Vagina (tissue), 2 donors: ENCODE measurements around the gene ABCC1. TPM values are rescaled to one million over a fixed set of nuclear protein-coding genes. Genes with fewer than 3 reads are reported as not detected.

ENCODE experiments used
- DNase-seq, 2 donors: peaks; one replicate each; pipeline ENCODE4 v3.0.0-alpha.2; 2017; ENCODE audit errors: extremely low spot score in 2 of 2
- H3K27ac ChIP-seq: fragments of 200-600 bp; sonication (generic); one replicate; pipeline ENCODE4 v1.5.1; 2019
- H3K27me3 ChIP-seq: fragments of 200-600 bp; sonication (generic); one replicate; pipeline ENCODE4 v1.5.1; 2019
- H3K36me3 ChIP-seq, 2 donors: fragments of 200-600 bp; sonication (generic); one replicate each; pipeline ENCODE4 v1.5.1; 2017 to 2019
- H3K4me1 ChIP-seq: fragments of 200-600 bp; sonication (generic); one replicate; pipeline ENCODE4 v1.5.1; 2019
- H3K4me3 ChIP-seq, 2 donors: fragments of 200-600 bp; sonication (generic); 1 replicate in 1 of 2; 2 replicates in 1 of 2; pipeline ENCODE4 v1.5.1; 2016 to 2019
- H3K9me3 ChIP-seq: fragments of 200-600 bp; sonication (generic); one replicate; pipeline ENCODE4 v1.5.1; 2019
- POLR2A ChIP-seq, 2 donors: fragments of 450-650 bp; IDR thresholded peaks; one replicate each; pipeline ENCODE4 v1.6.1; 2017; ENCODE audit warnings: antibody characterized with exemption in 2 of 2, mild to moderate bottlenecking in 2 of 2, moderate library complexity in 2 of 2
- POLR2AphosphoS5 ChIP-seq, 2 donors: sonication (generic); formaldehyde crosslinking; IDR thresholded peaks; one replicate each; pipeline ENCODE4 v1.9.0; 2017; ENCODE audit warnings: antibody characterized with exemption in 2 of 2, mild to moderate bottlenecking in 2 of 2, low read depth in 1 of 2; ENCODE audit not compliant: insufficient read depth in 1 of 2
- intact Hi-C: fragments of 100-400 bp; cut with DNase I; formaldehyde crosslinking; loops from one replicate; pipeline ENCODE4 v1.15.1; 2023
- total RNA-seq: library from RNA; depleted of rRNA; stranded (reverse); fragments of >200 nt; gene quantifications from one replicate; pipeline ENCODE4 v1.2.3, GENCODE V29; 2016
- TF ChIP-seq, protein P1 (sequence below), 3 experiments: fragments of 450-650 bp in 2 of 3; fragments of 200-600 bp in 1 of 3; sonication (generic) in 1 of 3; IDR thresholded peaks; one replicate each; pipeline ENCODE4 v1.5.1; 2017 to 2019; ENCODE audit warnings: antibody characterized with exemption in 3 of 3, mild to moderate bottlenecking in 2 of 3, moderate library complexity in 2 of 3

The ABCC1 gene
- total RNA-seq, 1 donor from 2014 or later, result 47.9 TPM

DNA sequence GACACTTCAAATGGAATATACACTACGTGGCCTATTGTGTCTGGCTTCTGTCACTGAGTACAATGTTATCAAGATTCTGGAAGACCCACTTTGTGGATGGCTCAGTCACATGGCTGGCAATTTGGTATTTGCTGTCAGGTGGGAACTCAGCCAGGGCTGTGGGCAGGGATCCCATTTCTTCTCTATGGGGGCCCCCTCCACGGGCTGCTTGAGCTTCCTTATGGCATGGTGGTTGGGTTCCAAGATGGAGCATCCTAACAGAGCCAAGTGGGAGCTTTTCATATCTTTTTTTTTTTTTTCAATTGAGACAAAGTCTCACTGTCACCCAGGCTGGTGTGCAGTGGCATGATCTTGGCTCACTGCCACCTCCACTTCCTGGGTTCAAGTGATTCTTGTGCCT is 43.0 kb upstream of the ABCC1 start:
- H3K27me3 ChIP-seq, result no peaks in the 10 kb centered on the region
- TF ChIP-seq POLR2A (IDR thresholded peaks at IDR 0.05), result no peak
- TF ChIP-seq, protein P1, sequence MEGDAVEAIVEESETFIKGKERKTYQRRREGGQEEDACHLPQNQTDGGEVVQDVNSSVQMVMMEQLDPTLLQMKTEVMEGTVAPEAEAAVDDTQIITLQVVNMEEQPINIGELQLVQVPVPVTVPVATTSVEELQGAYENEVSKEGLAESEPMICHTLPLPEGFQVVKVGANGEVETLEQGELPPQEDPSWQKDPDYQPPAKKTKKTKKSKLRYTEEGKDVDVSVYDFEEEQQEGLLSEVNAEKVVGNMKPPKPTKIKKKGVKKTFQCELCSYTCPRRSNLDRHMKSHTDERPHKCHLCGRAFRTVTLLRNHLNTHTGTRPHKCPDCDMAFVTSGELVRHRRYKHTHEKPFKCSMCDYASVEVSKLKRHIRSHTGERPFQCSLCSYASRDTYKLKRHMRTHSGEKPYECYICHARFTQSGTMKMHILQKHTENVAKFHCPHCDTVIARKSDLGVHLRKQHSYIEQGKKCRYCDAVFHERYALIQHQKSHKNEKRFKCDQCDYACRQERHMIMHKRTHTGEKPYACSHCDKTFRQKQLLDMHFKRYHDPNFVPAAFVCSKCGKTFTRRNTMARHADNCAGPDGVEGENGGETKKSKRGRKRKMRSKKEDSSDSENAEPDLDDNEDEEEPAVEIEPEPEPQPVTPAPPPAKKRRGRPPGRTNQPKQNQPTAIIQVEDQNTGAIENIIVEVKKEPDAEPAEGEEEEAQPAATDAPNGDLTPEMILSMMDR (IDR thresholded peaks at IDR 0.05), result no peak
- no peak for TF ChIP-seq POLR2AphosphoS5 (IDR thresholded peaks at IDR 0.05; ENCODE audit: insufficient read depth in 1 of 2, low read depth in 1 of 2)
- H3K4me1 ChIP-seq, result no peaks in the 10 kb centered on the region
- intact Hi-C loops, result no loop called here
- DNase-seq, result no peak
- no peak overlapping the region for H3K27ac ChIP-seq
- no peaks in the 10 kb centered on the region for H3K9me3 ChIP-seq
- H3K36me3 ChIP-seq, result no peaks in the 10 kb centered on the region
- no peak overlapping the region for H3K4me3 ChIP-seq

DNA sequence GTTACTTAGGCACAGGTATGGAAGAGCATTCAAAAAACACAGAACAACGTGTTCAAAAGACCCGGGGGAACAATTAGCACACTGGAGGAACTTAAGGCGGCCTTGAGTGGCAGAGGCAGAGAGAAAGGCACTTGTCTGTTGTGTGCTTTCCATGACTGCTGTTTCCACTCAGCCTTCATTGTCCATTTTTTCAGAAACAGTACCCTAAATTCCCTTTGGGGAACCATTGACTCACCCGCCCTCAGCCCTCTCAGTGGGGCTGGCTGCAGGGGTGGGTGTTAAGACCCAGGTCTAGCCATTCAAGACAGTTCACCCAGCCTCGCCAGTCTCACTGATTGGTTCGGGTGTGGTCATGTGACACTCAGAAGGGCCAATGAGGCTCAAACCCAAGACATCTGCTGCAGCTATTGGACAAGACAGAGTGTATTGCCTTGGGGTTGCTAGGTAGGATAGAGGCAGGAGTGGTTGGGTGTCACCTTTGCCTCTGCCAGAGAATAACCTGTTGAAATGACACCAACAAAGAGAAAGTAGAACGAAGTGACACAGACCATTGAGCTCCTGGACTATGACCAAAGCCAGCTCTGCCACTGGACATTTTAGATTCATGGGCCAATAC is 41.4 kb upstream of the ABCC1 start:
- Histone ChIP-seq H3K27ac (no peak overlapping the region), H3K36me3 (no peaks in the 10 kb centered on the region), H3K27me3 (no peaks in the 10 kb centered on the region), H3K4me1 (no peaks in the 10 kb centered on the region), H3K9me3 (no peaks in the 10 kb centered on the region), H3K4me3 (no peak overlapping the region)
- intact Hi-C loops, result no loop called here
- no peak for DNase-seq
- TF ChIP-seq POLR2A (IDR thresholded peaks at IDR 0.05) (no peak), POLR2AphosphoS5 (IDR thresholded peaks at IDR 0.05; ENCODE audit: insufficient read depth in 1 of 2, low read depth in 1 of 2) (no peak)
- TF ChIP-seq, protein P1 (IDR thresholded peaks at IDR 0.05), result no peak

DNA sequence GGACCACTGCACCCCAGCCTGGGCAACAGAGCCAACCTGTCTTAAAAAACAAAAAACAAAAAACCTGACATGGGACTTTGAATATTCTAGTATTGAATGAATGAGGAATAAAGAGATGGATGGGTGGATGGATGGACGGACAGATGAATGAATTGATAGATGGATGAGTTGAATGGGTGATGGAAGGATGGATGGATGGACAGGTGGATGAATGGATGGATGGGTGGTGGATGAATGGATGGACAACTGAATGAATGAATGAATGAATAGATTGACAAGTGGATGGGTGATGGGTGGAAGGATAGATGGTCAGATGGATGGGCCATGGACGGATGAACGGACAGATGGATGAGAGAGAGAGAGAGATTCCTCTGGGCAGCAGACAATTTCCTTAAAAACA is 38.2 kb upstream of the ABCC1 start:
- H3K27ac ChIP-seq, result no peak overlapping the region

DNA sequence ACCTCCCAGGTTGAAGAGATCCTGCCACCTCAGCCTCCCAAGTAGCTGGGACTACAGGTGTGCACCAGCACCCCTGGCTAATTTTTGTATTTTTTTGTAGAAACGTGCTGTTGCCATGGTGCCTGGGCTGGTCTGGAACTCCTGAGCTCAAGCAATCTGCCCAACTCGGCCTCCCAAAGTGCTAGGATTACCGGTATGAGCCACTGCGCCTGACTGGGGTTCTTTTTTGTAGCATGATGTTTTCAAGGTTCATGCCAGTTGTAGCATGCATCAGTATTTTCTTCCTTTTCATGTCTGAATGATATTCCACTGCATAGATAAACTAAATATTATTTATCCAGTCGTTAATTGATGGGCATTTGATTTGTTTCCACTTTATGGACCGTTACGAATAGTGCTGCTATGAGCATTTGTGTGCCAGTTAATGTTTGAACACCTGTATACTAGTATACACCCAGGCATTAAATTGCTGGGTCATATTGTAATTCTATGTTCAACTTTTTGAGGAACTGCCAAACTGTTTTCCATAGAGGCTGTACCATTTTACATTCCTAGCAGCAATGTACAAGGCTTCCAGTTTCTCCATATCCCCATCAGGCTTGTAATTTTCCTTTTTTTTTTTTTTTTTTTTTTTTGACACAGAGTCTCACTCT is 36.2 kb upstream of the ABCC1 start:
- H3K9me3 ChIP-seq, result no peaks in the 10 kb centered on the region
- TF ChIP-seq POLR2AphosphoS5 (IDR thresholded peaks at IDR 0.05; ENCODE audit: insufficient read depth in 1 of 2, low read depth in 1 of 2), result no peak
- TF ChIP-seq, protein P1 (IDR thresholded peaks at IDR 0.05), result no peak
- TF ChIP-seq POLR2A (IDR thresholded peaks at IDR 0.05), result no peak
- no peak overlapping the region for H3K27ac ChIP-seq
- intact Hi-C loops, result no loop called here
- H3K4me3 ChIP-seq, result no peak overlapping the region
- DNase-seq, result no peak
- H3K36me3 ChIP-seq, result no peaks in the 10 kb centered on the region
- H3K4me1 ChIP-seq, result no peaks in the 10 kb centered on the region
- no peaks in the 10 kb centered on the region for H3K27me3 ChIP-seq

More for the DNA sequence above, 38.2 kb upstream of the ABCC1 start:
- DNase-seq, result no peak
- intact Hi-C loops, result no loop called here
- no peaks in the 10 kb centered on the region for H3K4me1 ChIP-seq
- no peak overlapping the region for H3K4me3 ChIP-seq
- no peaks in the 10 kb centered on the region for H3K27me3 ChIP-seq
- no peaks in the 10 kb centered on the region for H3K9me3 ChIP-seq
- TF ChIP-seq POLR2A (IDR thresholded peaks at IDR 0.05) (no peak), POLR2AphosphoS5 (IDR thresholded peaks at IDR 0.05; ENCODE audit: insufficient read depth in 1 of 2, low read depth in 1 of 2) (no peak)
- TF ChIP-seq, protein P1 (IDR thresholded peaks at IDR 0.05), result no peak
- H3K36me3 ChIP-seq, result no peaks in the 10 kb centered on the region

DNA sequence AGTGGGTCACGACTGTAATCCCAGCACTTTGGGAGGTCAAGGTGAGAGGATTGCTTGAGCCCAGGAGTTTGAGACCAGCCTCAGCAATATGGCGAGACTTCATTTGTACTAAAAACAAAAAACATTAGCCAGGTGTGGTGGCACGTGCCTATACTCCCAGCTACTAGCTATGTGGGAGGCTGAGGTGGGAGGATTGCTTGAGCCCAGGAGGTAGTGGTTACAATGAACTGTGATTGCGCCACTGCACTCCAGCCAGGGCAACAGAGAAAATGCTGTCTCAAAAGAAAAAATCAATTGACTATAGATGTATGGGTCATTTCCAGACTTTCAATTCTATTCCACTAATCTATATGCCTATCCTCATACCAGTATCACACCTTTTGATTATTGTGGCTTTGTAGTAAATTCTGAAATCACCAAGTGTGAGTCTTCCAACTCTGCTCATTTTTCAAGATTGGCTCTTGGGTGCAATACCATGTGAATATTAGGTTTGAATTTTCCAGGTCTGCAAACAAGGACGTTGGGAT is 33.8 kb upstream of the ABCC1 start:
- Histone ChIP-seq H3K4me1 (no peaks in the 10 kb centered on the region), H3K4me3 (no peak overlapping the region), H3K27me3 (no peaks in the 10 kb centered on the region), H3K36me3 (no peaks in the 10 kb centered on the region), H3K9me3 (no peaks in the 10 kb centered on the region), H3K27ac (no peak overlapping the region)
- DNase-seq, result no peak
- intact Hi-C loops, result no loop called here
- TF ChIP-seq POLR2A (IDR thresholded peaks at IDR 0.05), result no peak
- no peak for TF ChIP-seq POLR2AphosphoS5 (IDR thresholded peaks at IDR 0.05; ENCODE audit: insufficient read depth in 1 of 2, low read depth in 1 of 2)
- TF ChIP-seq, protein P1 (IDR thresholded peaks at IDR 0.05), result no peak
